HCT116 (cell line): ENCODE data around the gene CACNA1G. TPM values are rescaled to one million over a fixed set of nuclear protein-coding genes. Genes with fewer than 3 reads are reported as not detected.

ENCODE experiments used
- ATAC-seq: fragments of 200-7000 bp; cut with Tn5 transposase; 2 replicates; pipeline ENCODE4 v1.9.1; 2020; ENCODE audit warnings: mild to moderate bottlenecking, moderate library complexity
- BruUV-seq: library from RNA; stranded (reverse); fragments of 400-500 nt; replicated peaks from 2 replicates; lab custom pipeline; 2021; lab: Mats Ljungman, UMichigan
- CTCF ChIA-PET: fragments of 300-600 bp; sonication (Branson Sonifier 250); formaldehyde crosslinking; loops from one replicate; lab custom pipeline; 2021; ENCODE audit warnings: antibody characterized with exemption; lab: Charles Lee
- POLR2A ChIA-PET: fragments of 300-600, 350-600 bp; sonication (Branson Sonifier 250); formaldehyde crosslinking; loops from one replicate; lab custom pipeline; 2021; ENCODE audit warnings: antibody characterized with exemption; lab: Charles Lee
- RAD21 ChIA-PET, 2 experiments: fragments of 300-600 bp; sonication (Branson Sonifier 250); formaldehyde crosslinking; loops; one replicate each; lab custom pipeline; 2023; ENCODE audit warnings: low total read pairs in 2 of 2; ENCODE audit not compliant: uncharacterized antibody in 2 of 2, unreplicated experiment in 2 of 2, low non-redundant PET in 1 of 2; lab: Charles Lee
- DNase-seq: peaks from one replicate; pipeline ENCODE4 v3.0.0-alpha.2; 2010; ENCODE audit warnings: low read depth, low spot score
- H2AFZ ChIP-seq: fragments of 200-600 bp; shearing (Covaris generic), sonication (generic); 2 replicates; pipeline ENCODE4 v1.6.1; 2017; ENCODE audit warnings: low read depth, mixed run types, mixed read lengths, antibody characterized with exemption, low read length; ENCODE audit not compliant: poor library complexity, severe bottlenecking
- H3K27ac ChIP-seq: 2 replicates; pipeline ENCODE4 v1.5.1; 2012; ENCODE audit warnings: low read depth, low read length
- H3K27me3 ChIP-seq: fragments of 200-600 bp; sonication (generic); 2 replicates; pipeline ENCODE4 v1.6.1; 2016; ENCODE audit warnings: mixed run types, low read length, mixed read lengths; ENCODE audit not compliant: insufficient read depth
- H3K36me3 ChIP-seq, 2 experiments: fragments of 200-500 bp in 1 of 2; fragments of 200-600 bp in 1 of 2; sonication (Bioruptor generic) in 1 of 2; sonication (generic) in 1 of 2; 2 replicates each; pipeline versions ENCODE4 v1.5.1 to v1.6.1; 2014 to 2016; ENCODE audit warnings: low read length in 2 of 2, inconsistent platforms in 1 of 2, mixed read lengths in 1 of 2, mixed run types in 1 of 2; ENCODE audit not compliant: insufficient read depth in 2 of 2, control insufficient read depth in 1 of 2
- H3K4me1 ChIP-seq, 2 experiments: fragments of 200-600 bp in 1 of 2; sonication (generic) in 1 of 2; 2 replicates each; pipeline versions ENCODE4 v1.5.1 to v1.6.1; 2012 to 2017; ENCODE audit warnings: low read length in 2 of 2, inconsistent platforms in 1 of 2, mild to moderate bottlenecking in 1 of 2, mixed read lengths in 1 of 2, mixed run types in 1 of 2, moderate library complexity in 1 of 2; ENCODE audit not compliant: insufficient read depth in 2 of 2, control insufficient read depth in 1 of 2
- H3K4me2 ChIP-seq: fragments of 200-600 bp; sonication (generic); 2 replicates; pipeline ENCODE4 v1.6.1; 2017; ENCODE audit warnings: mixed run types, low read length, mixed read lengths
- H3K4me3 ChIP-seq, 2 experiments: fragments of 200-600 bp in 1 of 2; sonication (generic) in 1 of 2; replicated peaks in 1 of 2; 2 replicates each; pipeline ENCODE4 v1.5.1; 2011 to 2016; ENCODE audit warnings: low read length in 2 of 2, control low read depth in 1 of 2, low read depth in 1 of 2, mild to moderate bottlenecking in 1 of 2, mixed read lengths in 1 of 2, mixed run types in 1 of 2
- H3K79me2 ChIP-seq: fragments of 200-600 bp; sonication (generic); 2 replicates; pipeline ENCODE4 v1.6.1; 2017; ENCODE audit warnings: mild to moderate bottlenecking, mixed run types, low read length, moderate library complexity, mixed read lengths; ENCODE audit not compliant: insufficient read depth
- H3K9ac ChIP-seq: fragments of 200-600 bp; sonication (generic); 2 replicates; pipeline ENCODE4 v1.6.1; 2016; ENCODE audit warnings: low read length, mixed read lengths
- H3K9me2 ChIP-seq: fragments of 200-600 bp; sonication (generic), shearing (Covaris generic); 2 replicates; pipeline ENCODE4 v1.6.1; 2017; ENCODE audit warnings: mixed run types, mild to moderate bottlenecking, moderate library complexity; ENCODE audit not compliant: insufficient read depth
- H3K9me3 ChIP-seq, 2 experiments: fragments of 200-500 bp in 1 of 2; fragments of 200-600 bp in 1 of 2; sonication (Bioruptor generic) in 1 of 2; sonication (generic) in 1 of 2; 2 replicates each; pipeline ENCODE4 v1.6.1; 2014 to 2017; ENCODE audit warnings: low read length in 2 of 2, mixed read lengths in 2 of 2, inconsistent platforms in 1 of 2, low read depth in 1 of 2, mild to moderate bottlenecking in 1 of 2, mixed run types in 1 of 2, moderate library complexity in 1 of 2; ENCODE audit not compliant: control insufficient read depth in 1 of 2, insufficient read depth in 1 of 2
- H4K20me1 ChIP-seq: fragments of 200-600 bp; sonication (generic), shearing (Covaris generic); 2 replicates; pipeline ENCODE4 v1.6.1; 2017; ENCODE audit warnings: mixed run types, mild to moderate bottlenecking, moderate library complexity; ENCODE audit not compliant: insufficient read depth
- CBX3 ChIP-seq: IDR thresholded peaks from 2 replicates; pipeline ENCODE4 v1.6.1; 2012; ENCODE audit warnings: low read depth
- ELF1 ChIP-seq: IDR thresholded peaks from 2 replicates; pipeline ENCODE4 v1.6.1; 2012; ENCODE audit warnings: low read depth, borderline replicate concordance
- EZH2 ChIP-seq: fragments of 200-600 bp; sonication (generic); IDR thresholded peaks from 2 replicates; pipeline ENCODE4 v1.6.1; 2017; ENCODE audit warnings: antibody characterized with exemption, mixed run types
- EZH2phosphoT487 ChIP-seq: fragments of 200-600 bp; IDR thresholded peaks from 2 replicates; pipeline ENCODE4 v1.6.1; 2018; ENCODE audit warnings: antibody characterized with exemption, borderline replicate concordance
- POLR2A ChIP-seq: IDR thresholded peaks from 2 replicates; pipeline ENCODE4 v1.7.0; 2011; ENCODE audit warnings: borderline replicate concordance; ENCODE audit not compliant: insufficient read depth, insufficient read length; ENCODE audit errors: extremely low read depth
- POLR2AphosphoS5 ChIP-seq: IDR thresholded peaks from 2 replicates; pipeline ENCODE4 v1.6.1; 2011; ENCODE audit warnings: mild to moderate bottlenecking, low read depth, low read length, moderate library complexity
- REST ChIP-seq: IDR thresholded peaks from 2 replicates; pipeline ENCODE4 v1.6.1; 2012; ENCODE audit warnings: low read depth
- SRF ChIP-seq: IDR thresholded peaks from 2 replicates; pipeline ENCODE4 v1.6.1; 2012; ENCODE audit warnings: low read depth
- YY1 ChIP-seq: IDR thresholded peaks from 2 replicates; pipeline ENCODE4 v1.6.1; 2011; ENCODE audit warnings: low read length, low read depth, moderate library complexity, mild to moderate bottlenecking; ENCODE audit not compliant: insufficient replicate concordance; ENCODE audit errors: extremely low read depth
- ZBTB33 ChIP-seq: IDR thresholded peaks from 2 replicates; pipeline ENCODE4 v1.6.1; 2011; ENCODE audit warnings: mild to moderate bottlenecking, low read length, moderate library complexity; ENCODE audit not compliant: insufficient replicate concordance; ENCODE audit errors: extremely low read depth
- ZFX ChIP-seq: fragments of 450-650 bp; IDR thresholded peaks from 2 replicates; pipeline ENCODE4 v1.6.1; 2017
- ZNF274 ChIP-seq: fragments of 200-500 bp; sonication (Bioruptor generic); IDR thresholded peaks from 2 replicates; pipeline ENCODE4 v1.6.1; 2014; ENCODE audit warnings: mild to moderate bottlenecking, low read depth, low read length, inconsistent platforms
- intact Hi-C: fragments of 100-400 bp; cut with micrococcal nuclease; formaldehyde crosslinking; loops from 2 replicates; pipeline ENCODE4 v1.10.0; 2022
- total RNA-seq: library from RNA; stranded (reverse); gene quantifications from one replicate; pipeline ENCODE4 v1.2.1, GENCODE V29; 2021; ENCODE audit not compliant: unreplicated experiment

CACNA1G gene
- total RNA-seq, 1 experiment from 2014 or later, result 3.4 TPM

GRCh38 chr17:50533720-50534148 lies 26.8 kb upstream of the CACNA1G start:
- peak; percentile 46 for ATAC-seq
- intact Hi-C loops, result loop anchor here (2.0 kb wide), 1 partner anchor 51 kb away; no protein-coding TSS in a partner anchor
- H3K27me3 ChIP-seq, result no peaks in the 10 kb centered on the region
- peak overlapping the region; percentile 99 for H3K4me2 ChIP-seq
- H3K9me2 ChIP-seq, result no peaks in the 10 kb centered on the region
- H3K79me2 ChIP-seq, result no peaks in the 10 kb centered on the region; the same call in 1 of the 2 replicates
- BruUV-seq, result no TSS peak
- ChIA-PET POLR2A (interaction anchor here (0.7 to 1.3 kb wide), 2 partner anchors 8 to 9 kb away, joined by 3 read pairs; no protein-coding TSS in a partner anchor), CTCF (interaction anchor here (0.8 to 2.3 kb wide), 4 partner anchors 31 to 153 kb away, joined by 3 to 6 read pairs (median 4); no protein-coding TSS in a partner anchor)
- H3K4me3 ChIP-seq, result peak overlapping the region; percentile 45 to 75
- no peaks in the 10 kb centered on the region; a peak in 1 of 4 replicates for H3K36me3 ChIP-seq
- TF ChIP-seq SRF (no peak), POLR2A (peak; percentile 21)
- TF ChIP-seq, all 23 proteins: peak for 1
- Histone ChIP-seq H3K4me1 (peaks cover 39 to 48% of the 10 kb centered on the region in 2 experiments), H2AFZ (peak overlapping the region; percentile 40), H3K27ac (peak overlapping the region; percentile 73), H3K9ac (peak overlapping the region; percentile 78), H4K20me1 (no peaks in the 10 kb centered on the region), H3K9me3 (no peaks in the 10 kb centered on the region)
- RAD21 ChIA-PET, result no interaction called here
- no peak for DNase-seq

- Histone ChIP-seq H3K79me2 (no peaks in the 10 kb centered on the region; the same call in 1 of the 2 replicates), H3K9ac (peak overlapping the region; percentile 78), H3K27me3 (no peaks in the 10 kb centered on the region), H3K9me2 (no peaks in the 10 kb centered on the region), H2AFZ (peak overlapping the region; percentile 40), H3K4me3 (peak overlapping the region; percentile 45 to 75), H4K20me1 (no peaks in the 10 kb centered on the region), H3K27ac (peak overlapping the region; percentile 73), H3K4me2 (peak overlapping the region; percentile 99), H3K36me3 (no peaks in the 10 kb centered on the region; a peak in 1 of 4 replicates), H3K9me3 (no peaks in the 10 kb centered on the region), H3K4me1 (peaks cover 39 to 50% of the 10 kb centered on the region in 2 experiments)
- intact Hi-C loops, result loop anchor here (2.0 kb wide), 1 partner anchor 52 kb away; no protein-coding TSS in a partner anchor
- ATAC-seq (peak; percentile 88), DNase-seq (peak; percentile 55)
- POLR2A ChIA-PET, result interaction anchor here (1.3 kb wide), 1 partner anchor 7 kb away, joined by 3 read pairs; no protein-coding TSS in a partner anchor
- RAD21 ChIA-PET, result no interaction called here
- no TSS peak for BruUV-seq
- CTCF ChIA-PET, result interaction anchor here (1.0 kb wide), 1 partner anchor 32 kb away, joined by 4 read pairs; no protein-coding TSS in a partner anchor
- TF ChIP-seq CBX3, result no peak
- no peak for TF ChIP-seq SRF
- no peak for TF ChIP-seq EZH2
- no peak for TF ChIP-seq REST
- TF ChIP-seq ELF1, result no peak
- TF ChIP-seq YY1, result peak; percentile 70
- peak; percentile 90 for TF ChIP-seq POLR2AphosphoS5
- no peak for TF ChIP-seq ZFX
- TF ChIP-seq ZNF274, result no peak
- no peak for TF ChIP-seq EZH2phosphoT487
- TF ChIP-seq ZBTB33, result peak; percentile 25
Observed at GRCh38 chr17:50534222-50534978, 26.1 kb upstream of the CACNA1G start.
